Neural progenitor cell (in vitro differentiated cells): ENCODE measurements around the gene SPAAR.
"Not testable (repeated sequence)": the region's sequence is repeated elsewhere in the genome, so short reads cannot be mapped to it uniquely, and the experiment has no call there.

ENCODE experiments used
- EZH2 ChIP-seq: fragments of 200-600 bp; sonication (generic); IDR thresholded peaks from 2 replicates; pipeline ENCODE4 v1.6.1; 2017; ENCODE audit warnings: antibody characterized with exemption, mild to moderate bottlenecking, moderate library complexity
- EZH2phosphoT487 ChIP-seq: fragments of 200-600 bp; sonication (generic); IDR thresholded peaks from 2 replicates; pipeline ENCODE4 v1.6.1; 2017; ENCODE audit warnings: antibody characterized with exemption
- TF ChIP-seq, protein P1 (sequence below): fragments of 200-600 bp; sonication (generic); IDR thresholded peaks from 2 replicates; pipeline ENCODE4 v1.5.1; 2017; ENCODE audit warnings: antibody characterized with exemption, mild to moderate bottlenecking

DNA sequence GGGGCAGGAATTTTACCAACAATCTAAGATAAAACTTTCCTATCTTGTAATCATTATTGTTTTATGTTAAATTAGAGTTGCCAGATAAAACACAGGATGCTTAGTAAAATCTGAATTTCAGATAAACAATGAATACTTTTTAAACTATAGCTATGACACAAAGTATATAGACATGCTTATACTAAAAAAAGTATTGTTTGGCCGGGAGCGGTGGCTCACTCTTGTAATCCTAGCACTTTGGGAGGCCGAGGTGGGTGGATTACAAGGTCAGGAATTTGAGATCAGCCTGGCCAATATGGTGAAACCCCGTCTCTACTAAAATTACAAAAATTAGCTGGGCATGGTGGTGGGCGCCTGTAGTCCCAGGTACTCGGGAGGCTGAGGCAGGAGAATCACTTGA is 24.8 kb downstream of the SPAAR start:
- TF ChIP-seq, protein P1, sequence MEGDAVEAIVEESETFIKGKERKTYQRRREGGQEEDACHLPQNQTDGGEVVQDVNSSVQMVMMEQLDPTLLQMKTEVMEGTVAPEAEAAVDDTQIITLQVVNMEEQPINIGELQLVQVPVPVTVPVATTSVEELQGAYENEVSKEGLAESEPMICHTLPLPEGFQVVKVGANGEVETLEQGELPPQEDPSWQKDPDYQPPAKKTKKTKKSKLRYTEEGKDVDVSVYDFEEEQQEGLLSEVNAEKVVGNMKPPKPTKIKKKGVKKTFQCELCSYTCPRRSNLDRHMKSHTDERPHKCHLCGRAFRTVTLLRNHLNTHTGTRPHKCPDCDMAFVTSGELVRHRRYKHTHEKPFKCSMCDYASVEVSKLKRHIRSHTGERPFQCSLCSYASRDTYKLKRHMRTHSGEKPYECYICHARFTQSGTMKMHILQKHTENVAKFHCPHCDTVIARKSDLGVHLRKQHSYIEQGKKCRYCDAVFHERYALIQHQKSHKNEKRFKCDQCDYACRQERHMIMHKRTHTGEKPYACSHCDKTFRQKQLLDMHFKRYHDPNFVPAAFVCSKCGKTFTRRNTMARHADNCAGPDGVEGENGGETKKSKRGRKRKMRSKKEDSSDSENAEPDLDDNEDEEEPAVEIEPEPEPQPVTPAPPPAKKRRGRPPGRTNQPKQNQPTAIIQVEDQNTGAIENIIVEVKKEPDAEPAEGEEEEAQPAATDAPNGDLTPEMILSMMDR = not testable (repeated sequence)
- TF ChIP-seq EZH2, EZH2phosphoT487: not testable (repeated sequence)
